ENCODE measurements around the gene MPPED1.

GRCh38 chr22:43515902-43516301 lies 104.1 kb downstream of the MPPED1 start:
- TF ChIP-seq ATF2 (CRISPR knock-in tag; IDR thresholded peaks at IDR 0.05; ENCODE audit: borderline replicate concordance, low read depth) = no peak
- no peak for TF ChIP-seq ZNF423 (CRISPR knock-in tag; IDR thresholded peaks at IDR 0.05)
- TF ChIP-seq ZNF263 (CRISPR knock-in tag; IDR thresholded peaks at IDR 0.05; ENCODE audit: low read depth) = no peak
- TF ChIP-seq IRF1 (CRISPR knock-in tag; IDR thresholded peaks at IDR 0.05) = no peak
- TF ChIP-seq ZNF138 (CRISPR knock-in tag; conservative IDR thresholded peaks at IDR 0.05) = no peak
- no peak for TF ChIP-seq STAT6 (CRISPR knock-in tag; conservative IDR thresholded peaks at IDR 0.05; ENCODE audit: low read depth)
- no peak for TF ChIP-seq E2F4 (CRISPR knock-in tag; IDR thresholded peaks at IDR 0.05; ENCODE audit: borderline replicate concordance, low read depth)
- no peak for TF ChIP-seq ATF3 (CRISPR knock-in tag; conservative IDR thresholded peaks at IDR 0.05)
- peak; percentile 51 for TF ChIP-seq CTCF (IDR thresholded peaks at IDR 0.05)
- TF ChIP-seq ESRRA (CRISPR knock-in tag; IDR thresholded peaks at IDR 0.05; ENCODE audit: borderline replicate concordance) = no peak
- no peak for TF ChIP-seq PRDM15 (CRISPR knock-in tag; IDR thresholded peaks at IDR 0.05)
- TF ChIP-seq TP53 (CRISPR knock-in tag; IDR thresholded peaks at IDR 0.05) = no peak
- no peak for TF ChIP-seq USF1 (CRISPR knock-in tag; IDR thresholded peaks at IDR 0.05)
- TF ChIP-seq NR1H2 (CRISPR knock-in tag; IDR thresholded peaks at IDR 0.05) = no peak

Data from WTC11 (cell line).